ENCODE data around the gene SECISBP2. TPM values are rescaled to one million over a fixed set of nuclear protein-coding genes. Genes with fewer than 3 reads are reported as not detected.
A peak's percentile ranks its signal among the peaks of the same experiment; 100 is the strongest.

SECISBP2 gene
- total RNA-seq, 2 experiments from 2014 or later = 42.8 to 45.8 TPM

GRCh38 chr9:89382026-89382986 is 64.0 kb downstream of the SECISBP2 start:
- H3K4me3 Mint-ChIP-seq = no peak overlapping the region
- CTCF ChIA-PET = interaction anchor here (1.4 kb wide), 1 partner anchor 166 kb away, joined by 6 read pairs; no protein-coding TSS in a partner anchor
- peak overlapping the region; percentile 81 for H3K27ac Mint-ChIP-seq
- peaks cover 67% of the 10 kb centered on the region for H3K36me3 Mint-ChIP-seq (ENCODE audit: low read depth)
- intact Hi-C loops (cut with micrococcal nuclease) = no loop called here
- H3K9me3 Mint-ChIP-seq = no peaks in the 10 kb centered on the region
- H3K4me1 Mint-ChIP-seq (ENCODE audit: low read depth) = peaks cover 52% of the 10 kb centered on the region
- no peaks in the 10 kb centered on the region for H3K27me3 Mint-ChIP-seq (ENCODE audit: low read depth)
- DNase-seq = peak; percentile 37

GRCh38 chr9:89383030-89383720 is 64.9 kb downstream of the SECISBP2 start:
- Mint-ChIP-seq H3K27ac (peak overlapping the region; percentile 19), H3K27me3 (ENCODE audit: low read depth) (no peaks in the 10 kb centered on the region), H3K4me1 (ENCODE audit: low read depth) (peaks cover 52% of the 10 kb centered on the region), H3K4me3 (no peak overlapping the region), H3K9me3 (no peaks in the 10 kb centered on the region), H3K36me3 (ENCODE audit: low read depth) (peaks cover 67% of the 10 kb centered on the region)
- intact Hi-C loops (cut with micrococcal nuclease) = no loop called here
- CTCF ChIA-PET = interaction anchor here (1.4 kb wide), 1 partner anchor 166 kb away, joined by 4 read pairs; no protein-coding TSS in a partner anchor
- no peak for DNase-seq

GRCh38 chr9:89383721-89384300 is 65.5 kb downstream of the SECISBP2 start:
- H3K4me1 Mint-ChIP-seq (ENCODE audit: low read depth) = peaks cover 50% of the 10 kb centered on the region
- peaks cover 65% of the 10 kb centered on the region for H3K36me3 Mint-ChIP-seq (ENCODE audit: low read depth)
- no peak overlapping the region for H3K27ac Mint-ChIP-seq
- CTCF ChIA-PET = interaction anchor here (1.4 kb wide), 1 partner anchor 165 kb away, joined by 4 read pairs; no protein-coding TSS in a partner anchor
- no peak for DNase-seq
- H3K4me3 Mint-ChIP-seq = no peak overlapping the region
- no peaks in the 10 kb centered on the region for H3K27me3 Mint-ChIP-seq (ENCODE audit: low read depth)
- intact Hi-C loops (cut with micrococcal nuclease) = no loop called here
- H3K9me3 Mint-ChIP-seq = no peaks in the 10 kb centered on the region

- DNase-seq = no peak
- intact Hi-C loops (cut with micrococcal nuclease) = no loop called here
- no peaks in the 10 kb centered on the region for H3K9me3 Mint-ChIP-seq
- H3K4me1 Mint-ChIP-seq (ENCODE audit: low read depth) = peaks cover 42% of the 10 kb centered on the region
- H3K27ac Mint-ChIP-seq = peak overlapping the region; percentile 36
- H3K36me3 Mint-ChIP-seq (ENCODE audit: low read depth) = peaks cover 63% of the 10 kb centered on the region
- H3K4me3 Mint-ChIP-seq = no peak overlapping the region
- no peaks in the 10 kb centered on the region for H3K27me3 Mint-ChIP-seq (ENCODE audit: low read depth)
- CTCF ChIA-PET = interaction anchor here (1.4 kb wide), 1 partner anchor 164 kb away, joined by 4 read pairs; no protein-coding TSS in a partner anchor
Measured at GRCh38 chr9:89384783-89385182, 66.5 kb downstream of the SECISBP2 start.

- H3K4me3 Mint-ChIP-seq = no peak overlapping the region
- DNase-seq = no peak
- intact Hi-C loops (cut with micrococcal nuclease) = no loop called here
- H3K36me3 Mint-ChIP-seq (ENCODE audit: low read depth) = peaks cover 63% of the 10 kb centered on the region
- CTCF ChIA-PET = interaction anchor here (0.7 to 1.5 kb wide), 2 partner anchors 163 to 771 kb away, joined by 4 read pairs; no protein-coding TSS in a partner anchor
- peaks cover 28% of the 10 kb centered on the region for H3K4me1 Mint-ChIP-seq (ENCODE audit: low read depth)
- H3K9me3 Mint-ChIP-seq = no peaks in the 10 kb centered on the region
- no peaks in the 10 kb centered on the region for H3K27me3 Mint-ChIP-seq (ENCODE audit: low read depth)
- H3K27ac Mint-ChIP-seq = peak overlapping the region; percentile 37
Measured at GRCh38 chr9:89386206-89386605, 67.9 kb downstream of the SECISBP2 start.

- H3K4me1 Mint-ChIP-seq (ENCODE audit: low read depth) = peaks cover 22% of the 10 kb centered on the region
- H3K27ac Mint-ChIP-seq = peak overlapping the region; percentile 37
- peaks cover 63% of the 10 kb centered on the region for H3K36me3 Mint-ChIP-seq (ENCODE audit: low read depth)
- no peaks in the 10 kb centered on the region for H3K27me3 Mint-ChIP-seq (ENCODE audit: low read depth)
- DNase-seq = no peak
- no peaks in the 10 kb centered on the region for H3K9me3 Mint-ChIP-seq
- intact Hi-C loops (cut with micrococcal nuclease) = no loop called here
- no peak overlapping the region for H3K4me3 Mint-ChIP-seq
- CTCF ChIA-PET = no interaction called here
Measured at GRCh38 chr9:89386797-89387196, 68.5 kb downstream of the SECISBP2 start.

- no peak for DNase-seq
- Mint-ChIP-seq H3K4me1 (ENCODE audit: low read depth) (peaks cover 17% of the 10 kb centered on the region), H3K9me3 (no peaks in the 10 kb centered on the region), H3K4me3 (no peak overlapping the region), H3K27me3 (ENCODE audit: low read depth) (no peaks in the 10 kb centered on the region), H3K36me3 (ENCODE audit: low read depth) (peaks cover 61% of the 10 kb centered on the region), H3K27ac (no peak overlapping the region)
- intact Hi-C loops (cut with micrococcal nuclease) = no loop called here
- CTCF ChIA-PET = interaction anchor here (0.6 to 1.0 kb wide), 2 partner anchors 53 to 162 kb away, joined by 3 to 6 read pairs; no protein-coding TSS in a partner anchor
Measured at GRCh38 chr9:89387197-89387849, 69.0 kb downstream of the SECISBP2 start.

GRCh38 chr9:89388084-89388867 is 70.0 kb downstream of the SECISBP2 start:
- intact Hi-C loops (cut with micrococcal nuclease) = no loop called here
- no peaks in the 10 kb centered on the region for H3K27me3 Mint-ChIP-seq (ENCODE audit: low read depth)
- H3K9me3 Mint-ChIP-seq = no peaks in the 10 kb centered on the region
- peaks cover 9% of the 10 kb centered on the region for H3K4me1 Mint-ChIP-seq (ENCODE audit: low read depth)
- CTCF ChIA-PET = interaction anchor here (0.6 to 2.3 kb wide), 3 partner anchors 31 to 161 kb away, joined by 3 to 10 read pairs (median 6); no protein-coding TSS in a partner anchor
- H3K27ac Mint-ChIP-seq = no peak overlapping the region
- peaks cover 63% of the 10 kb centered on the region for H3K36me3 Mint-ChIP-seq (ENCODE audit: low read depth)
- H3K4me3 Mint-ChIP-seq = no peak overlapping the region
- DNase-seq = no peak

- no peaks in the 10 kb centered on the region for H3K9me3 Mint-ChIP-seq
- no peak overlapping the region for H3K4me3 Mint-ChIP-seq
- CTCF ChIA-PET = interaction anchor here (2.3 kb wide), 1 partner anchor 160 kb away, joined by 10 read pairs; no protein-coding TSS in a partner anchor
- H3K27ac Mint-ChIP-seq = no peak overlapping the region
- intact Hi-C loops (cut with micrococcal nuclease) = no loop called here
- DNase-seq = no peak
- H3K4me1 Mint-ChIP-seq (ENCODE audit: low read depth) = peaks cover 5% of the 10 kb centered on the region
- no peaks in the 10 kb centered on the region for H3K27me3 Mint-ChIP-seq (ENCODE audit: low read depth)
- peaks cover 65% of the 10 kb centered on the region for H3K36me3 Mint-ChIP-seq (ENCODE audit: low read depth)
Measured at GRCh38 chr9:89388868-89389177, 70.5 kb downstream of the SECISBP2 start.

- H3K9me3 Mint-ChIP-seq = no peaks in the 10 kb centered on the region
Measured at GRCh38 chr9:89390068-89390555, 71.8 kb downstream of the SECISBP2 start.

GRCh38 chr9:89390578-89391116 is 72.3 kb downstream of the SECISBP2 start:
- Mint-ChIP-seq H3K9me3 (no peaks in the 10 kb centered on the region), H3K36me3 (ENCODE audit: low read depth) (peaks cover 64% of the 10 kb centered on the region), H3K27me3 (ENCODE audit: low read depth) (no peaks in the 10 kb centered on the region), H3K4me3 (no peak overlapping the region), H3K27ac (peak overlapping the region; percentile 63), H3K4me1 (ENCODE audit: low read depth) (no peaks in the 10 kb centered on the region)
- CTCF ChIA-PET = interaction anchor here (2.3 kb wide), 1 partner anchor 158 kb away, joined by 10 read pairs; no protein-coding TSS in a partner anchor
- no peak for DNase-seq
- intact Hi-C loops (cut with micrococcal nuclease) = no loop called here

More at GRCh38 chr9:89390068-89390555, 71.8 kb downstream of the SECISBP2 start:
- Mint-ChIP-seq H3K36me3 (ENCODE audit: low read depth) (peaks cover 65% of the 10 kb centered on the region), H3K27ac (peak overlapping the region; percentile 32), H3K27me3 (ENCODE audit: low read depth) (no peaks in the 10 kb centered on the region), H3K4me3 (no peak overlapping the region), H3K4me1 (ENCODE audit: low read depth) (no peaks in the 10 kb centered on the region)
- CTCF ChIA-PET = interaction anchor here (2.3 kb wide), 1 partner anchor 158 kb away, joined by 10 read pairs; no protein-coding TSS in a partner anchor
- no peak for DNase-seq
- intact Hi-C loops (cut with micrococcal nuclease) = no loop called here

All from activated naive CD4-positive, alpha-beta T cell treated with anti-CD3 and anti-CD28 coated beads for 36 hours (primary cell).